ENCODE measurements around the gene RASL10A. TPM values are rescaled to one million over a fixed set of nuclear protein-coding genes. Genes with fewer than 3 reads are reported as not detected.

RASL10A gene
- total and polyA plus RNA-seq, 4 donors: 2.1 to 6.6 (median 3.8) TPM

DNA sequence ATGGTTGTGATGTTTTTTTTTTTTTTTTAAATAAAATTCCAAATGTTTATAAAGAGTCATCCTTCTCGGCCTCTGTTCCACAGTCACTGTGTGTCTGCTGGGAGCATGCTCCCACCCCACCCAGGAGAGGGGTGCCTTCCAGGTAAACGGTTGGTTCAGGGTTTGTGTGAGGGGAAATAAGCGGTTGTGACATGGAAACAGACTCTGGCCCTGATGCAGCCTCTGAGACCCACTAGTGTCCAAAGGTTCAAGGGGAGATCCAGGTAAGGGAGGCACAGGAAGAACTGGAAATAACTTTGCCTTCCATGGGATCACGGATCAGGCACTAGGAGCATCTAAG, 15.1 kb downstream of the RASL10A start:
- DNase-seq (ENCODE audit: low read depth in 4 of 6, low spot score in 6 of 6): no peak
- H3K9me3 ChIP-seq (ENCODE audit: control insufficient read depth, insufficient read depth, low read length): no peaks in the 10 kb centered on the region
- H3K27me3 ChIP-seq (ENCODE audit: control insufficient read depth, insufficient read depth, low read length): peaks cover 3% of the 10 kb centered on the region
- WGBS (ENCODE audit: insufficient coverage): 75% methylated on average over 3 of the region's 4 CpGs
- H3K4me1 ChIP-seq (ENCODE audit: control insufficient read depth, insufficient read depth, low read length): peaks cover 29% of the 10 kb centered on the region
- no peak overlapping the region for H3K4me3 ChIP-seq (ENCODE audit: low read depth, low read length)
- H3K36me3 ChIP-seq (ENCODE audit: control insufficient read depth, insufficient read depth, low read length): peaks cover 58% of the 10 kb centered on the region
- no peak overlapping the region for H3K27ac ChIP-seq (ENCODE audit: low read depth, low read length)

GRCh38 chr22:29299136-29299900, 16.2 kb downstream of the RASL10A start:
- Histone ChIP-seq H3K9me3 (ENCODE audit: control insufficient read depth, insufficient read depth, low read length) (no peaks in the 10 kb centered on the region), H3K4me3 (ENCODE audit: low read depth, low read length) (no peak overlapping the region), H3K27me3 (ENCODE audit: control insufficient read depth, insufficient read depth, low read length) (no peaks in the 10 kb centered on the region), H3K4me1 (ENCODE audit: control insufficient read depth, insufficient read depth, low read length) (peaks cover 25% of the 10 kb centered on the region), H3K27ac (ENCODE audit: low read depth, low read length) (no peak overlapping the region), H3K36me3 (ENCODE audit: control insufficient read depth, insufficient read depth, low read length) (peaks cover 62% of the 10 kb centered on the region)
- no peak for DNase-seq (ENCODE audit: low read depth in 4 of 6, low spot score in 6 of 6)
- WGBS (ENCODE audit: insufficient coverage): 95% methylated on average over 18 of the region's 19 CpGs

- H3K36me3 ChIP-seq (ENCODE audit: control insufficient read depth, insufficient read depth, low read length): peaks cover 69% of the 10 kb centered on the region
- WGBS (ENCODE audit: insufficient coverage): 94% methylated on average over 2 of the region's 8 CpGs
- H3K4me3 ChIP-seq (ENCODE audit: low read depth, low read length): no peak overlapping the region
- no peak overlapping the region for H3K27ac ChIP-seq (ENCODE audit: low read depth, low read length)
- H3K27me3 ChIP-seq (ENCODE audit: control insufficient read depth, insufficient read depth, low read length): no peaks in the 10 kb centered on the region
- peaks cover 25% of the 10 kb centered on the region for H3K4me1 ChIP-seq (ENCODE audit: control insufficient read depth, insufficient read depth, low read length)
- DNase-seq (ENCODE audit: low read depth in 4 of 6, low spot score in 6 of 6): no peak
- H3K9me3 ChIP-seq (ENCODE audit: control insufficient read depth, insufficient read depth, low read length): no peaks in the 10 kb centered on the region
Measured at GRCh38 chr22:29298641-29299040, 16.9 kb downstream of the RASL10A start.

DNA sequence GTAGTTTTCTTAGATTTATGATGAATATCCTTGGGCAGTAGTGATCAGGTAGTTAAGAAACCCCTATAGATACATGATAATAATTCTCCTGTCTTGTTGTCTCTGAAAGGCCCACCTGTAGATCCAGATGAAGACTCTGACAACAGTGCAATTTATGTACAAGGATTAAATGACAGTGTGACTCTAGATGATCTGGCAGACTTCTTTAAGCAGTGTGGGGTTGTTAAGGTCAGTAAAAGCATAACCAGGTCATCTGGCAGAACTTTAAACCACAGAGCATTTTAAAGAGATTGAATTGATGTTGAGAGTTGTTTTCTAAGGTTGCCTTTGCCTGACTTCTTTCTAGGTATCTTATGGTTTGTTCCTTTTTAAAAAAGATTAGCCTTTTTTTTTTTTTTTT, 23.1 kb downstream of the RASL10A start:
- H3K4me3 ChIP-seq (ENCODE audit: low read depth, low read length): no peak overlapping the region
- no peaks in the 10 kb centered on the region for H3K4me1 ChIP-seq (ENCODE audit: control insufficient read depth, insufficient read depth, low read length)
- peaks cover 57% of the 10 kb centered on the region for H3K36me3 ChIP-seq (ENCODE audit: control insufficient read depth, insufficient read depth, low read length)
- no peaks in the 10 kb centered on the region for H3K9me3 ChIP-seq (ENCODE audit: control insufficient read depth, insufficient read depth, low read length)
- no peak for DNase-seq (ENCODE audit: low read depth in 4 of 6, low spot score in 6 of 6)
- no peak overlapping the region for H3K27ac ChIP-seq (ENCODE audit: low read depth, low read length)
- no peaks in the 10 kb centered on the region for H3K27me3 ChIP-seq (ENCODE audit: control insufficient read depth, insufficient read depth, low read length)

DNA sequence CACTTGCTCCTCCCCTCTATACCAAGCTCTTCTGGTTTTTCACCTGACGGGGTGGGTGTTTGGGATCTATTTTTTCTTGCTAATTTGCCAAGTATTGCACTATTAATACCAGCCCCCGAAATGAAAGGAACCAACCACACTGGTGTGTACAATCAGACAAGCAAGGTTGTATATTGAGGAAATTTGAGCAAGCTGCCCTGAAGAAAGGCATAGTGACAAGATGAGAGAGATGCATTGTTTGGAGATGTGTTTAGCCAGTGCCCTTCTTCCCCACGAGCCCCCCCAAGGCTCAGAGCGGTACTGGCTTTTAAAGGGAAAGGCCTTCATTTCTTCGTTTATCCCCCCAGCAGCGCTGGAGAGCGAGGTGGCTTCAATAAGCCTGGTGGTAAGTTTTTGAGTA, 24.3 kb downstream of the RASL10A start:
- no CpG with 5 or more reads among the region's 7 CpGs for WGBS (ENCODE audit: insufficient coverage)
- no peaks in the 10 kb centered on the region for H3K9me3 ChIP-seq (ENCODE audit: control insufficient read depth, insufficient read depth, low read length)
- no peak for DNase-seq (ENCODE audit: low read depth in 4 of 6, low spot score in 6 of 6)
- H3K4me1 ChIP-seq (ENCODE audit: control insufficient read depth, insufficient read depth, low read length): no peaks in the 10 kb centered on the region
- H3K27ac ChIP-seq (ENCODE audit: low read depth, low read length): no peak overlapping the region
- H3K27me3 ChIP-seq (ENCODE audit: control insufficient read depth, insufficient read depth, low read length): no peaks in the 10 kb centered on the region
- H3K36me3 ChIP-seq (ENCODE audit: control insufficient read depth, insufficient read depth, low read length): peaks cover 55% of the 10 kb centered on the region
- H3K4me3 ChIP-seq (ENCODE audit: low read depth, low read length): no peak overlapping the region

DNA sequence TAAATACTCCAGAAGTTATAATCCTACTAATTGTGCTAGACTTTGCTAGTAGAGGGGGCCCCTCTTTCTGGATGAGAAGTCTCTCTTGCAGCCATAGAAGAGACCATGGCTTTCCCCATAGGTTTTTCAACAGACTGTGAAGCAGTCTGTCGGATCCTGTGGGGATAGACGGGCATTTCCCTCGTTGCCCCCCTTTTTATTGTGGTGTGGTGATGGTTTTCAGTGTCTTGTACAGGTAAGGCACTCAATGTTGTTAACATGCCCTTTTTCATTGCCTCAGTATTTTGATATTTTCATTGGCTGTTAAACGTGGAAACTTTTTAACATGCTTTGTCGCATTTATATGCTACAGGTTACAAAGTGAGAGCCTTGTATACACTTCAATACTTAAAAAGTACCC, 25.4 kb downstream of the RASL10A start:
- no peak overlapping the region for H3K27ac ChIP-seq (ENCODE audit: low read depth, low read length)
- H3K36me3 ChIP-seq (ENCODE audit: control insufficient read depth, insufficient read depth, low read length): peaks cover 61% of the 10 kb centered on the region
- DNase-seq (ENCODE audit: low read depth in 4 of 6, low spot score in 6 of 6): no peak
- H3K4me1 ChIP-seq (ENCODE audit: control insufficient read depth, insufficient read depth, low read length): no peaks in the 10 kb centered on the region
- WGBS (ENCODE audit: insufficient coverage): 61% methylated on average over 3 of the region's 5 CpGs
- H3K4me3 ChIP-seq (ENCODE audit: low read depth, low read length): no peak overlapping the region
- no peaks in the 10 kb centered on the region for H3K27me3 ChIP-seq (ENCODE audit: control insufficient read depth, insufficient read depth, low read length)
- no peaks in the 10 kb centered on the region for H3K9me3 ChIP-seq (ENCODE audit: control insufficient read depth, insufficient read depth, low read length)

DNA sequence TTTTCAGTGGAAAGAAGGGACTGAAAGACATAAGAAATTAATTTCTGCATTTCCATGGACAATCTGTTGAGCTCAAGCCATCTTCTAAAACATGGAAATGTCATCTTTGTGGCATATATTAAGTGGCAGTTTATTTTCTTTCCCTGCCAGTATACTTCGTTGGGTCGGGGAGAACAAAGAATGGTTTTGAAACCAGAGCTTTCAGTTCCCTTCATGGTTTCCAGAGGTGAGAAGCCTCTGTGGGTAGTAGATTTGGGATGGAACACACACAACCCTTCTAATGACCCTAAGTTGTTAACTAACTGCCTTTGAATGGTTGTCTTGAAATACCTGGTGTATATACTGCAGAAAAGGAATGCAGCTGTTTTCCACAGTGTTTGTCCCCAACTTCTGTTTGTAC, 26.7 kb downstream of the RASL10A start:
- WGBS (ENCODE audit: insufficient coverage): no CpG with 5 or more reads among the region's 2 CpGs
- H3K27me3 ChIP-seq (ENCODE audit: control insufficient read depth, insufficient read depth, low read length): no peaks in the 10 kb centered on the region
- no peak overlapping the region for H3K4me3 ChIP-seq (ENCODE audit: low read depth, low read length)
- DNase-seq (ENCODE audit: low read depth in 4 of 6, low spot score in 6 of 6): no peak
- H3K36me3 ChIP-seq (ENCODE audit: control insufficient read depth, insufficient read depth, low read length): peaks cover 64% of the 10 kb centered on the region
- H3K27ac ChIP-seq (ENCODE audit: low read depth, low read length): no peak overlapping the region
- no peaks in the 10 kb centered on the region for H3K9me3 ChIP-seq (ENCODE audit: control insufficient read depth, insufficient read depth, low read length)
- H3K4me1 ChIP-seq (ENCODE audit: control insufficient read depth, insufficient read depth, low read length): no peaks in the 10 kb centered on the region

- Histone ChIP-seq H3K36me3 (ENCODE audit: control insufficient read depth, insufficient read depth, low read length) (peaks cover 84% of the 10 kb centered on the region), H3K9me3 (ENCODE audit: control insufficient read depth, insufficient read depth, low read length) (no peaks in the 10 kb centered on the region), H3K27me3 (ENCODE audit: control insufficient read depth, insufficient read depth, low read length) (no peaks in the 10 kb centered on the region), H3K4me3 (ENCODE audit: low read depth, low read length) (no peak overlapping the region), H3K4me1 (ENCODE audit: control insufficient read depth, insufficient read depth, low read length) (no peaks in the 10 kb centered on the region), H3K27ac (ENCODE audit: low read depth, low read length) (no peak overlapping the region)
- no peak for DNase-seq (ENCODE audit: low read depth in 4 of 6, low spot score in 6 of 6)
- WGBS (ENCODE audit: insufficient coverage): 94% methylated on average over 2 of the region's 3 CpGs
Measured at GRCh38 chr22:29284196-29284595, 31.3 kb downstream of the RASL10A start.

GRCh38 chr22:29277927-29278326, 37.6 kb downstream of the RASL10A start:
- 100% methylated on average over 1 of the region's 1 CpG for WGBS (ENCODE audit: insufficient coverage)
- H3K4me1 ChIP-seq (ENCODE audit: control insufficient read depth, insufficient read depth, low read length): no peaks in the 10 kb centered on the region
- H3K36me3 ChIP-seq (ENCODE audit: control insufficient read depth, insufficient read depth, low read length): peaks cover 62% of the 10 kb centered on the region
- H3K27ac ChIP-seq (ENCODE audit: low read depth, low read length): no peak overlapping the region
- H3K9me3 ChIP-seq (ENCODE audit: control insufficient read depth, insufficient read depth, low read length): no peaks in the 10 kb centered on the region
- H3K27me3 ChIP-seq (ENCODE audit: control insufficient read depth, insufficient read depth, low read length): no peaks in the 10 kb centered on the region
- no peak overlapping the region for H3K4me3 ChIP-seq (ENCODE audit: low read depth, low read length)
- no peak for DNase-seq (ENCODE audit: low read depth in 4 of 6, low spot score in 6 of 6)

- H3K27ac ChIP-seq (ENCODE audit: low read depth, low read length): no peak overlapping the region
- H3K9me3 ChIP-seq (ENCODE audit: control insufficient read depth, insufficient read depth, low read length): no peaks in the 10 kb centered on the region
- no peaks in the 10 kb centered on the region for H3K4me1 ChIP-seq (ENCODE audit: control insufficient read depth, insufficient read depth, low read length)
- no CpG with 5 or more reads among the region's 3 CpGs for WGBS (ENCODE audit: insufficient coverage)
- DNase-seq (ENCODE audit: low read depth in 4 of 6, low spot score in 6 of 6): no peak
- peaks cover 45% of the 10 kb centered on the region for H3K36me3 ChIP-seq (ENCODE audit: control insufficient read depth, insufficient read depth, low read length)
- no peak overlapping the region for H3K4me3 ChIP-seq (ENCODE audit: low read depth, low read length)
- H3K27me3 ChIP-seq (ENCODE audit: control insufficient read depth, insufficient read depth, low read length): no peaks in the 10 kb centered on the region
Measured at GRCh38 chr22:29275819-29276565, 39.5 kb downstream of the RASL10A start.
